GM19324 (cell line): ENCODE results near the gene DPF3.

Source experiments
- ATAC-seq: cut with Tn5 transposase; IDR thresholded peaks from one replicate; pipeline ENCODE4 v1.9.1; 2021; ENCODE audit warnings: mild to moderate bottlenecking, moderate library complexity; ENCODE audit not compliant: unreplicated experiment, low FRiP score

DPF3 gene

GRCh38 chr14:72726444-72726843 is 167.5 kb downstream of the DPF3 start:
- no peak for ATAC-seq

GRCh38 chr14:72723858-72724530 is 169.9 kb downstream of the DPF3 start:
- ATAC-seq: no peak

GRCh38 chr14:72722201-72722785 is 171.6 kb downstream of the DPF3 start:
- no peak for ATAC-seq

- ATAC-seq: no peak
Observed at GRCh38 chr14:72721083-72721482, 172.8 kb downstream of the DPF3 start.

- no peak for ATAC-seq
Observed at GRCh38 chr14:72717220-72717619, 176.7 kb downstream of the DPF3 start.

- ATAC-seq: no peak
Observed at GRCh38 chr14:72716476-72716875, 177.4 kb downstream of the DPF3 start.

- no peak for ATAC-seq
Observed at GRCh38 chr14:72715850-72716228, 178.1 kb downstream of the DPF3 start.

GRCh38 chr14:72715215-72715849 is 178.6 kb downstream of the DPF3 start:
- ATAC-seq: no peak

GRCh38 chr14:72714871-72715214 is 179.1 kb downstream of the DPF3 start:
- ATAC-seq: no peak

GRCh38 chr14:72714094-72714493 is 179.8 kb downstream of the DPF3 start:
- no peak for ATAC-seq

- no peak for ATAC-seq
Observed at GRCh38 chr14:72711936-72712335, 182.0 kb downstream of the DPF3 start.

GRCh38 chr14:72709916-72710611 is 183.8 kb downstream of the DPF3 start:
- ATAC-seq: no peak

- no peak for ATAC-seq
Observed at GRCh38 chr14:72708708-72709475, 185.0 kb downstream of the DPF3 start.

- no peak for ATAC-seq
Observed at GRCh38 chr14:72708222-72708621, 185.7 kb downstream of the DPF3 start.

GRCh38 chr14:72706485-72706884 is 187.4 kb downstream of the DPF3 start:
- ATAC-seq: no peak

- no peak for ATAC-seq
Observed at GRCh38 chr14:72704502-72704901, 189.4 kb downstream of the DPF3 start.

- ATAC-seq: no peak
Observed at GRCh38 chr14:72701605-72702004, 192.3 kb downstream of the DPF3 start.

GRCh38 chr14:72701237-72701565 is 192.7 kb downstream of the DPF3 start:
- ATAC-seq: no peak

GRCh38 chr14:72700338-72701236 is 193.3 kb downstream of the DPF3 start:
- no peak for ATAC-seq

GRCh38 chr14:72699852-72700257 is 194.0 kb downstream of the DPF3 start:
- no peak for ATAC-seq
